ENCODE results near the gene SKP2. TPM values are rescaled to one million over a fixed set of nuclear protein-coding genes. Genes with fewer than 3 reads are reported as not detected.

The SKP2 gene
- total RNA-seq, 6 donors from 2014 or later = 7.7 to 16.8 (median 14.4) TPM

- ATAC-seq (ENCODE audit: low FRiP score in 2 of 2) (peak; percentile 47 to 54), DNase-seq (peak; percentile 7 to 42)
- no peaks in the 10 kb centered on the region for H3K27me3 ChIP-seq
- H3K9me3 ChIP-seq = no peaks in the 10 kb centered on the region
- 2 to 5% methylated on average over 22 to 23 of the region's 23 CpGs for WGBS, 2 donors
- H3K27ac ChIP-seq = peak overlapping the region; percentile 79 to 92 (median 82)
- peaks cover 0 to 10% (median 3%) of the 10 kb centered on the region in 4 donors for H3K36me3 ChIP-seq
- peaks cover 25 to 45% (median 29%) of the 10 kb centered on the region in 4 donors for H3K4me1 ChIP-seq
- H3K4me3 ChIP-seq = peak overlapping the region; percentile 78 to 95 (median 87)
- TF ChIP-seq POLR2AphosphoS5 (IDR thresholded peaks at IDR 0.05) (no peak), POLR2A (IDR thresholded peaks at IDR 0.05) (no peak), EP300 (IDR thresholded peaks at IDR 0.05) (no peak), CTCF (IDR thresholded peaks at IDR 0.05) (no peak)
Measured at GRCh38 chr5:36150676-36151433, 1.1 kb upstream of the SKP2 start.

GRCh38 chr5:36152324-36153297 lies 700 bp downstream of the SKP2 start:
- Histone ChIP-seq H3K27me3 (no peaks in the 10 kb centered on the region), H3K4me3 (peak overlapping the region; percentile 78 to 95 (median 87)), H3K36me3 (peaks cover 0 to 21% (median 3%) of the 10 kb centered on the region in 4 donors), H3K9me3 (no peaks in the 10 kb centered on the region), H3K4me1 (peaks cover 25 to 53% (median 29%) of the 10 kb centered on the region in 4 donors), H3K27ac (peak overlapping the region; percentile 36 to 92 (median 82))
- TF ChIP-seq CTCF (IDR thresholded peaks at IDR 0.05) (no peak), POLR2A (IDR thresholded peaks at IDR 0.05) (no peak), POLR2AphosphoS5 (IDR thresholded peaks at IDR 0.05) (no peak), EP300 (IDR thresholded peaks at IDR 0.05) (no peak)
- ATAC-seq (ENCODE audit: low FRiP score in 2 of 2) (peak in 1 of 2 donors; percentile 2), DNase-seq (no peak)
- 3 to 5% methylated on average over 24 of the region's 24 CpGs for WGBS, 2 donors

- Histone ChIP-seq H3K4me3 (peak overlapping the region in 1 of 4 donors; percentile 88), H3K27ac (no peak overlapping the region), H3K4me1 (peaks cover 25 to 53% (median 29%) of the 10 kb centered on the region in 4 donors), H3K9me3 (no peaks in the 10 kb centered on the region), H3K36me3 (peaks cover 0 to 28% (median 3%) of the 10 kb centered on the region in 4 donors), H3K27me3 (no peaks in the 10 kb centered on the region)
- no peak for DNase-seq
- TF ChIP-seq POLR2A (IDR thresholded peaks at IDR 0.05) = no peak
- TF ChIP-seq EP300 (IDR thresholded peaks at IDR 0.05) = no peak
- TF ChIP-seq POLR2AphosphoS5 (IDR thresholded peaks at IDR 0.05) = no peak
- TF ChIP-seq CTCF (IDR thresholded peaks at IDR 0.05) = no peak
- 72 to 73% methylated on average over 7 of the region's 7 CpGs for WGBS, 2 donors
- ATAC-seq (ENCODE audit: low FRiP score in 2 of 2) = no peak
Measured at GRCh38 chr5:36153298-36153677, 1.4 kb downstream of the SKP2 start.

- Histone ChIP-seq H3K36me3 (peaks cover 0 to 32% (median 3%) of the 10 kb centered on the region in 4 donors), H3K27ac (no peak overlapping the region), H3K27me3 (no peaks in the 10 kb centered on the region), H3K4me3 (no peak overlapping the region), H3K4me1 (peaks cover 25 to 53% (median 29%) of the 10 kb centered on the region in 4 donors), H3K9me3 (no peaks in the 10 kb centered on the region)
- ATAC-seq (ENCODE audit: low FRiP score in 2 of 2) (no peak), DNase-seq (no peak)
- TF ChIP-seq POLR2AphosphoS5 (IDR thresholded peaks at IDR 0.05) (no peak), POLR2A (IDR thresholded peaks at IDR 0.05) (no peak), CTCF (IDR thresholded peaks at IDR 0.05) (no peak), EP300 (IDR thresholded peaks at IDR 0.05) (no peak)
- WGBS, 2 donors = 67 to 76% methylated on average over 4 of the region's 4 CpGs
Measured at GRCh38 chr5:36153726-36154125, 1.8 kb downstream of the SKP2 start.

Data from upper lobe of left lung (tissue), 6 donors.